ENCODE results near the gene CDIPT.

CDIPT gene

GRCh38 chr16:29824589-29825144 lies 38.4 kb downstream of the CDIPT start:
- DNase-seq, result no peak

- DNase-seq, result no peak
Measured at GRCh38 chr16:29821643-29822115, 41.3 kb downstream of the CDIPT start.

GRCh38 chr16:29820730-29821642 lies 42.0 kb downstream of the CDIPT start:
- peak; percentile 67 to 76 for DNase-seq

GRCh38 chr16:29820271-29820701 lies 42.7 kb downstream of the CDIPT start, which contains the start of gene MVP:
MVP (plus strand) TSS chr16:29820462; CDS start chr16:29830550, 10,088 bp downstream.
- peak; percentile 75 to 80 for DNase-seq

GRCh38 chr16:29819506-29819905 lies 43.5 kb downstream of the CDIPT start:
- no peak for DNase-seq

- no peak for DNase-seq
Measured at GRCh38 chr16:29818082-29818481, 44.9 kb downstream of the CDIPT start.

- DNase-seq, result peak; percentile 79 to 85
Measured at GRCh38 chr16:29816694-29817441, 46.2 kb downstream of the CDIPT start.

- peak; percentile 98 to 99 for DNase-seq
Measured at GRCh38 chr16:29815793-29816693, 47.0 kb downstream of the CDIPT start, which contains the start of gene PAGR1. PAGR1 (plus strand) TSS chr16:29816152; CDS start chr16:29816526, 374 bp downstream.

- peak; percentile 54 to 62 for DNase-seq
Measured at GRCh38 chr16:29815032-29815721, 47.8 kb downstream of the CDIPT start.

GRCh38 chr16:29814592-29814991 lies 48.4 kb downstream of the CDIPT start:
- no peak for DNase-seq

- DNase-seq, result no peak
Measured at GRCh38 chr16:29813644-29814562, 49.1 kb downstream of the CDIPT start.

- no peak for DNase-seq
Measured at GRCh38 chr16:29812754-29813643, 50.0 kb downstream of the CDIPT start.

GRCh38 chr16:29811896-29812665 lies 50.9 kb downstream of the CDIPT start, which contains the start of gene PRRT2:
PRRT2 (plus strand) TSS chr16:29812193; CDS start chr16:29813055, 862 bp downstream.
- peak; percentile 72 to 75 for DNase-seq

GRCh38 chr16:29811170-29811895 lies 51.7 kb downstream of the CDIPT start:
- peak; percentile 86 to 90 for DNase-seq

GRCh38 chr16:29810699-29811169 lies 52.3 kb downstream of the CDIPT start:
- no peak for DNase-seq

GRCh38 chr16:29809850-29810698 lies 53.0 kb downstream of the CDIPT start:
- DNase-seq, result peak; percentile 64 to 68
